HG03460 (cell line): ENCODE measurements around the gene MTG1.
"Not testable (repeated sequence)": the region's sequence is repeated elsewhere in the genome, so short reads cannot be mapped to it uniquely, and the experiment has no call there.

Source experiments
- ATAC-seq: cut with Tn5 transposase; IDR thresholded peaks from one replicate; pipeline ENCODE4 v1.9.1; 2021; ENCODE audit not compliant: unreplicated experiment

Gene MTG1

DNA sequence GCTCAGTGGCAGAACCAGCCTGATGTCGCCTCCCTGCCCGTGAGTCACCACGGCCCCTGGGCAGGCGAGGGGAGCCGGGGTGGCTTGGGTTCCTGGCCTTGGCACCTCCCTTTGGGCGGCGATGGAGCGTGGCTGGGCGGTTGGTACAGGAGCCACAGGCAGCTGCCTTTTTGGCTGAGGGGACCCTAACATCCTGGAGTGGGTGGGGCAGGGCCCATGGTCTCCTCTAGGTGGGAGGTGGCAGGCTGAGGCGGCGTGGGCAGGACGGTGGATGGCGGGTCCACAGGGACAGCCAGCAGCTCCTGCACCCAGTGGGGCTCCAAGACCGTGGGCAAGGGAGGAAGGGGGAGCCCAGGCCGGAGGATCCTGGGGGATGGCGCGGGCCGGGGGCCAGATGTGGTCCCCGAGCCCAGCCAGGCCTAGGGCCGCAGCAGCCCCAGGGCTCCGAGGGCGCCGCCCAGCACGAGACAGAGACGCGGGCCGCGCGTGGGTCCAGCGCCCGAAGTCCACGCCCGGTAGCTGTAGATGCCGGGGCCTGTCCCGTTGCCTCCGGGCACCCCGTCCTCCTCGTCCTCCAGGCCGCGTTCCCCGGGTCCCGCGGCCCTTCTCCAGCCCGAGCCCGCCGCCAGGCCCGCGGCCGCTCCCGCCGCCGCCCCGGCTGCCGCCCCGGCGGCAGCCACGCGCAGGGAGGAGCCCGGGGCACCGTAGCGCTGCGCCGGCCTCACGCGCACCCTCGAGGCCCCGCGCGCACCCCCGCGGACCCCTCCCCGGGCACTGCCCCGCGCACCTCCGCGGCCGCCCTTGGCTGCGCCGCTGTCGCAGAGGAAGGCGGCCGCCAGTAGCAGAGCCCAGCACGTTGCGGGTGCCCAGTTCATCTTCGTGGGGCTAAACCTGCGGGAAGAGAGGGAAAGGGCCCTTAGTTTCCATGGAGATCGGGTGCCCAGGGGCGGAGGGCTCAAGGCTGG is 29.1 kb downstream of the MTG1 start:
- ATAC-seq, result no peak

DNA sequence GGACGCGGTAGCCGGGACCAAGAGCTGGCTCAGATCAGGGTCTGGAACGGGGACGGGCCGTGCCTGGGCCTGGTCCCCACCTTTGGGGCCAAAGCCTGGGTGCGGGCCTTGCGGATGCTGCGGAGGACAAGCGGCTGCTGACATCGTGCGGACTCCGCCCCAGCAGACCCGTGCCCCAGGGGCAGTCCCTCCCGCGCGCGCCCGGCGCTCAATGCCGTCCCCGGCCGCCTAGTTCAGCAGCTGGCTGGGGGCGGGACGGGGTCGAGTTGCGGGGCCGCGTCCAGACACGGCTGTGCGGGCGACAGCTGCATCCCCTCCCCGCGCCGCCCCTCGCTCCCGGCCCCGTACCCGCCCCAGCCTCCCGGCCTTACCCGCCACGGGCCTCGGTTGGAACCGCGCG is 30.1 kb downstream of the MTG1 start:
- not testable (repeated sequence) for ATAC-seq

DNA sequence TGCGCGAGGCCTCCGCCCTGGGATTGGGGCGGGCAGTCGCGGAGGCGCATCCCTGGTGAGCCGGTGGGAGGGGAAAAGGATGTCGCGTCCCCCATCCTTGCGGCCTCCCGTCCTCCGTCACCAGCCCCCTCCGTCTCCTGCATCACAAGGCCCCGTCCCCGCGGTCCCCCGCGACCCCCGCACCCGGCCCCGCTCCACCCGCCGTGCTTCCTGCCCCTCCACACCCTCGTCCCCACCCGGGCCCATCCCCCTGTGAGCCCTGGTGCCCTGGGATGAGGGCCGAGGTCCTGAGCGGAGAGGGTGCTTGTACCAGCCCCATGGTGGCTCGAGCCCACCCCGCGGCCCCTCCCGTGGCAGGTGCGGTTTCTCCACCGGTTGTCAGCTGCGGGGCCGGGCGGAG is 30.6 kb downstream of the MTG1 start, which contains the start of gene SPRN:
SPRN (minus strand) TSS at position 25 of the 400 bp plus-strand sequence. CDS start 944 bp downstream, outside the sequence.
- ATAC-seq, result not testable (repeated sequence)

DNA sequence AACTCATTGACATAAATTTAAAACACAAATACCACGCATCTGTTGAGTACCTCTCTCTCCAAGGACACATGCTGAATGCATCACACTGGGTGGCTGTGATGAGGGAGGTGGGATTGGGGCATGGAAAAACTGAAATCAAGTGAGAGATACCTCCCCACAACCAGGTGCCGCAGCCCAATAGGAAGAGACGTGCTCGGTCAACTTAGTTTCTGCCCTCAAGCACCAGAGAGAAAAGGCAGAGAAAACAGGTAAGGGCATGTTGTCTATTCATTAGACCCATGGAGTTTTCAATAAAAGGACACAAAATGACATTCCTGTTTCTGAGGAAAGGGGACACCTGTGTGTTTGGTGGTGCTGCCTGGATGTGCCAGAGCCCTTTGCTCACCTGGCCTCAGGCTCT is 35.6 kb downstream of the MTG1 start:
- ATAC-seq, result not testable (repeated sequence)

DNA sequence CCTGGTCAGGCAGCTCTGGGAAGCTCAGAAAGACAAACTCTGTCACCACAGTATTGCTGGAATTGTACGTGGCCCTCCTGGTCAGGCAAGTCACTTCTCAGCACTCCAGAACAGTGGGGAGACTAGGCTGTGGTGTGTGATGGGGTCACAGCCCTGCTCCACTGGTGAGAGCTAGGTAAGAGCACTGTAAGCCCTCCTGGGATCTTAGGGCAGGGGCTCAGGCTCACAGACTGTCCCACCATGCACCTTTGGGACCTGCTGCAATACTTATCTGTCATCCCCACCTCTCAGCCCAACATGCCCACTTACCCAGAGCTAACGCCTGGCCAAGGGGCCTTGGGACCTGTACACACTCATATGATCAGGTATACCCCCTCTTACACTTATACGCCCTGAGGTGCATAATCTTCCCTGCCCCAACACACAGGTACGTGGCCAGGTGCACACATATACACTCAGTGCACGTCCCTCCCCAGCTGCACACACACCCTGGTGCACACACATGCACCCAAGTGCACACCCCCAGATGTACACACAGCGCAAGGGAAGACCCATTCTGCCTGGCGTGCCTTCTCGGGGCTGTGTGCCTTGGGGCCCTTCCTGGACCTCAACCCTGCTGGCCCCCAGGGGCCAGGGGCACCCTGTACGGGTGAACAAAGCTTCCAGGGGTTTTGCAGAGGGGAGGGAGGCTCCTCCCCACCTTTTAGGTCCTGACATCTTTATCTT is 38.1 kb downstream of the MTG1 start:
- not testable (repeated sequence) for ATAC-seq

DNA sequence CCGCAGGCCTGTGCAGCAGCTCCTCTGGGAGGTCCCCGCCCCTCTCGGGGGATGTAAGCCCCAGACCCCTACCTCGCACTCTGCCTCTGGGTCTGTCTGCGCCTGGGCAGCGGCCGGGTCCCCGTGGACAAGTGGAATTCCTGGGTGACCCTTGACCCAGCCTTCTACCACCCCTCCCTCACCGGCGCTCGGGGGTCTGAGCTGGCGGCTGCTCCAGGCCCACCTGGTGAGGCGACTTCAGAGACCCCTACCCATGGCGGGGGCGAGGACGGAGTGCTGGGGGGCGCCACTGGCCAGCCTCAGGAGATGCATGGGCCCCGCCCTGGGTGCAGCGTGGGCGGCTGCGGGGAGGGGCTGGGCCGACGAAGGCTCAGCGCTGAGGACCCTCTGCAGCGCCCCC is 38.8 kb downstream of the MTG1 start:
- not testable (repeated sequence) for ATAC-seq

DNA sequence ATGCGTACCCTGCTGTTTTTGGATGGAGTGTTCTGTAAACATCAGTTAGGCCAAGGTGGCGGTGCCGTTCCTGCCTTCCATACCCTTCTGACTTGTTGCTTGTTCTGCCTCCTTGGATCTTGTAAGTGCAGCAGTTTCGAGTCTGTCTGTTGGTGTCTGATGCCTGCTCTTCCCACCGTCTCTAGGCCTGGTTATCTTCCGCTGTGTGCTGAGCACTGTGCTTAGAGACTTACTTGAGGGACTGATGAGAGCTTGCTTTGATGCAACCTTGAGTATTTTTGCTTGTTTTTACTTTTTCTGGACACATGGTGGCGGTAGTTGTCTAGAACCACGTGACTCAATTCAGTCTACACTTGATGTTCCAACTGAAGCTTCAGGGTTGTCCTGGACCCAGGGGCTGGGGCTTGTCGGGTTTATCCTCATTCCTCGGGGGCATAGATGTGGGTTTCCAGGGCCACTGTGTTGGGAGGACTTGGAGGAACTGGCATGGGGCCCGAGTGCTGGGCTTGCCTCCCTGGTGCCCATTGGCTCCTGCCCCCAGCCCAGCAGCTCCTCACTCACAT is 44.8 kb downstream of the MTG1 start:
- ATAC-seq, result no peak

DNA sequence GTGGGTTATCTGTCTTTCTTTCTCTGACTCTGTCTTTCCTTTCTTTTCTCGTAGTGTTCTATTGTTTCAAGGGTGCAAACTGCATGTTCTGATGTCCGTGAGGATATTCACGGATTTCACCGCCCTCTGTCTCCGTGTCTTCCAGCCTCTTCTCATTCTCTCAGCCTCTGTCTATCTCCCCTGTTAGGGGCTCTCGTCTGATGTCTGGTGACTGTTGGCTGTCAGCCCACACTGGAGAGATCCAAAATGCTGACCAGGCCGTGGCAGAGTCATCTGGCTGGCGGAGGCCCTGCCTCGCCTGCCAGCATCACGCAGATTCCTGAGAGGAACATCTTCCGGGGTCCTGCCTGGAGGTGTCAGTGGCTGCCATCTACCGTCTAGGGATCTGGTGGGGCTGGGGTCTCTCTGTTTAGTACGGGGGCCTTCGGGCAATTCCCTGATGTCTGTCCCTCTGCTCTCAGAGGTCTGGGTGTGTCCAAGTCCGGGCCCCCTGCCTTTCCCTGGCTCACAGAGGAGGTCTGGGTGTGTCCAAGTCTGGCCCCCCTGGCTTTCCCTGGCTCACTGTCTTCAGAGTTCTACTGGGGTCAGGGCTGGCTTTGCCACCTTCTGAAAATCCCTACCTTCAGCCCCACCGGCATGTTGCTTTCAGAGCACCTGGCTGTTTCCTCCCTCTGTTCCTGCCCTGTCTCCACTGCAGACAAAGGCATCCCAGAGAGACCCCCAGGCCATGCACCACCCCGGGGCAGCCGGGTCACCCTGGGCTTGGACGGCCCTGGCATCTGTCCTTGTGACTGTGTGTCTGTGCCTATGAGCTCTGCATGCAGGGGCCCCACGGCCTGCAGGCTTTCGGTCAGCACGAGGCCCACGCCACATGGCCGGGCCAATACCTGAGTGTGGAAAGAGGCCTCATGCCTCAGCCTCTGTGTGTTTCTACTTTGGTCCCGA is 45.8 kb downstream of the MTG1 start:
- no peak for ATAC-seq

DNA sequence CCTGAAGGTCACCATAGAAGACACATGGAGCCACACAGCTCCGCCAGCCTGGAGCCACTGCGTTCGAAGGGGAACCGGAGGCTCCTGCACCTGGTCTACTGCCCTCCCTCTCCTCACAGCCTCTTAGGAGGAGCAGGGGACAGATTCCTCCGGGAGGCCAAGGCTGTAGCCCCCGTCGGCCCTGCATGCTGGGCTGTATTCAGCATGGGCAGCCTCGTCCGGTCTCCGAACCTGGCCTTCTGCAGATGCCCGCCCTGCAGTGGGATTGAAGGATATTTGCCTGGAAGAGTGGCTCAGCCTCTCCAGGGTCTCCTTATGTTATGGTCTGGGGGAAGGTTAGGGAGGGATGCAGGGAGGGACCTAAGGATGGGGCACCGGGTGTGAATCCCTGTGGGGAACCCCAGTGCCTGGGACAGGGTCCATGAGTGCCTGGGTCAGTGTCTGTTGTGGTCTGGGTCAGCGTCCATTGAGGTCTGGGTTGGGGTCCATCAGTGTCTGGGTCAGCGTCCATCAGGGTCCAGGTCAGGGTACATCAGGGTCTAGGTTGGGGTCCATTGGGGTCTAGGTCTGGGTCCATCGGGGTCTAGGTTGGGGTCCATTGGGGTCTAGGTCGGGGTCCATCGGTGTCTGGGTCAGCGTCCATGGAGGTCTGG is 46.8 kb downstream of the MTG1 start:
- no peak for ATAC-seq

DNA sequence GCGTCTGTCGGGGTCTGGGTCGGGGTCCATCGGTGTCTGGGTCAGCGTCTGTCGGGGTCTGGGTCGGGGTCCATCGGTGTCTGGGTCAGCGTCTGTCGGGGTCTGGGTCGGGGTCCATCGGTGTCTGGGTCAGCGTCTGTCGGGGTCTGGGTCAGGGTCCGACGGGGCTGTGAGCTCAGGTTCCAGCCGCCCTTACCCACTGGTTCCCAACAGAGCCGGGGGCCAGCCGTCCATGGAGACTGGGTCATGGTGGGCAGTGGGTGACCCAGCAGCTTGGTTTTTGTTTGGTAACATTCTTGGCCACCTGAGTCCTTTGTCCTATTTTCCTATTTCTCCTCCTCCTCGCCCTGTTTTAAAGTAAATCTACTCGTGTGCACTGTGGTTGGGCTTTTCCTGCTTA is 47.4 kb downstream of the MTG1 start:
- ATAC-seq, result not testable (repeated sequence)

DNA sequence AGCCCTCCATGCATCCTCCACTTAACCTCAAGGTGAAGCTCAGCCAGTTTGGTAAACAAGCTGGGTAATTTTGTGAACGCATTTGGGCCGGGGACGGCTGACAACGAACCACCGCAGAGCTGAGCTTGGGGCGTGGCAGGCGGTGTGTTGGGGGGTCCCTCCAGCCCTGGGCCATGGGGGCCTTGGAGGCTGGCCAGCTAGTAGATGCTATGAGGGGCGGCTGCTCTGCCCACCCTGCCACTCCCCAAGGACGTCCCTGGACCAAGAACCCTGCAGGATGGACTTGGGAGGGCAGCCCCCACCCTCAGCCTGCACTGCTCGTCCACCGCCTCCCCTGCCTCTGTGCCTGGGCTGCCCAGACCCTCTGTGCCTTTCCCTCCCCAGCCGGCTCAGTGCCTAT is 47.8 kb downstream of the MTG1 start:
- ATAC-seq, result no peak

DNA sequence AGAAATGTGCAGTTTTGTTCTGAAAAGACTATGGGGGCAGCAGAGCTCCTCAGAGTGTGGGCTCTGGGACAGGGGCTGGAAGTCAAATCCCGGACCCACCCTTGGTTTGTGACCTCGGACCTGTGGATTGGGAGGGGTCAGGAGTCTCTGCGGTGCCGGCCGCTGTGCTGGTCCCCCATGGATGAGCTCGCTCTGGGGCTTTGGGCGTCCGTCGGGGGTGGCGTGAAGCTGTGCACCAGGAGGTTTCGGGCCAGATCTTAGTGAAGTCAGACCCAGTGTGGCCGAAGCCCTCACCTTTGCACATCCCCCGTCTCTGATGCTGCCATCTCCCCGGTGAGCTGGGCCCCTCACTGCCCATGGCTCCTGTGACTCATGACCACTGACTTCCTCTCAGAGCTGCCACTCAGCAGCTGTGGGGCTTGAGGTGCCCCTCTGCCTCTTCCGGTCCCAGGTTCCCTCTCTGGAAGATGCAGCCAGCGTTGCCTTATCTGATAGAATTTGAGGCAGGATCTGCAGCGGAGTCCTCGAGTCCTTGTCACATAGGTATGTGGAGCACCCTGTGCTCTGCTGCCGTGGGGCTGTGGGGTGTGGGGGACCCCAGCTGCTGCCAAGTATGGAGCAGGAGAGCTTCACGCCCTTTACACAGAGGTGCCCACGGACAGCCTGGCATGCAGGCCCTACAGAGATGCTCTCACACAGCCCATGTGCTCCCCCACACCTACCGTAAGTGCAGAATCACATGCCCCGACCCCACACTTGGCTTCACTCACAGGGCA is 48.4 kb downstream of the MTG1 start:
- no peak for ATAC-seq

DNA sequence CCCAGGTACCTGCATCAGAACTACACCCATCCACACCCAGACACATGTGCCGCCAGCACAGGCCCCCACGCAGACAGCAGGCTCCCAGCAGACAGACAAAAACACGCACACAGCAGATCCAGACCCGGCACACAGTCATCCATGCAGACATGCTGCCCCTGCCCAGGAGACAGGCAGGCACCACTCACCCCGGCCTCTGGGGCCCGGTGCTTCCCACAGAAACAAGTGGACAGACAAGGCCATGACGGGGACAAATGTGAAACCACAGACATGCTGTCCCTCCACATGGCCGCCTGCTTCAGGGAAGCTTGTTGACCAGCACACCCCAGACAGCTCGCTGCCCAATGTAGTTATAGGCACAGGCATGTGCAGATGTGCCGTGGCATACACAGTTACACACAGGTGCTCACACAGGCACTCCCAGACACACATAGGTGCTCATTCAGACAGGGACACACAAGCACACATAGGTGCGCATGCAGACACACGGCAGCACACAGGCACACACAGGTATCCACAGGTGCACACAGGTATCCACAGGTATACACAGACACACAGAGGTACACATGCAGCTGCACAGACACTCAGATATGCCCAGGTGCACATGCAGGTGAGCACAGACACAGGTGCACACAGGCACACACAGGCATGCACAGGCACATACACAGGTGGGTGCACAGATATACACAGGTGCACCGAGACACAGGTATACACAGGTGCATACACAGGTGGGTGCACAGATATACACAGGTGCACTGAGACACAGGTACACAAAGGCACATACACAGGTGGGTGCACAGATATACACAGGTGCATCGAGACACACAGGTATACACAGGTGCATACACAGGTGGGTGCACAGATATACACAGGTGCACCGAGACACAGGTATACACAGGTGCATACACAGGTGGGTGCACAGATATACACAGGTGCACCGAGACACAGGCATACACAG is 49.3 kb downstream of the MTG1 start:
- no peak for ATAC-seq

DNA sequence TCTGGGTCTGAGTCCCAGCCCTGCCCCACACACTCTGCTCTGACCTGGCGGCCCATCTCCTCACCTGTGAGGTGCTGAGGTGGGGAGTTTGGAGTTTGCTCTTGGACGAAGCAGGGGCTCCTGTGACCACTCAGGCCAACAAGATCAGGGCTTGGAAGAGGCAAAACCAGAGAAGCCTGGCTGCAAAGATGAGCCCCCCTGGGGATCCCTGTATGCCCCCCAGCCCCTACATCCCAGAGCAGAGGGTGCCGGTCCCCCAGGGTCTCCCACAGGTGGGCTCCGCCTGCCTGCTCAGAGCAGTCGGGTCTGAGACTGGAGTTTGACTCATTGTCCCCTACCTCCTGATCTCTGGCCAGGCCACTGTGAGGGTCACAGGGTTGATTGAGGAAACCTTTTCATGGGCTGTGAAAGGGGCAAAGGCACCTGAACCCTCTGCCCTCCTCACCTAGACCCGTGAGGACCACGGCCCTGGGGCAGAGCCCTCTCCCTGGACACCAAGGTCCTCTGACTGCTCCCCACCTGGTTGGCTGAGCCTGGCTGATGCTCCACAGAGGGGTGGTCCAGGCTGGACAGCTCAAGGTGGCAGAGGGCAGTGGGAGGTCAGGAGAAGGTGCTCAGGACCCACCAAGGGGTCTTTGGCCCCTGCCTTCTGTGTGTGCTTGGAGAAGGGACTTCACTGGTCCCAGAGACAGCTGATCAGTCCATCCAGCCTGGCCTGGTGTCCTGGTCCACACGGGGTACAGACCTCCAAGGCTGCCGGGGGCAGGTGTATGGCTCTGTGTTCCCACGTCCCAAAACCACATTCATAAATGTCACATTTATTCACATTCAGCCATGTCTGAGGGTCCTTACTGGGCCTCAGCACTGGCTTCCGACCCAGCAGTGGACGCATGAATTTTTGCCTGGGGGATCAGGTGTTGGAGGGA is 50.6 kb downstream of the MTG1 start:
- ATAC-seq, result no peak

DNA sequence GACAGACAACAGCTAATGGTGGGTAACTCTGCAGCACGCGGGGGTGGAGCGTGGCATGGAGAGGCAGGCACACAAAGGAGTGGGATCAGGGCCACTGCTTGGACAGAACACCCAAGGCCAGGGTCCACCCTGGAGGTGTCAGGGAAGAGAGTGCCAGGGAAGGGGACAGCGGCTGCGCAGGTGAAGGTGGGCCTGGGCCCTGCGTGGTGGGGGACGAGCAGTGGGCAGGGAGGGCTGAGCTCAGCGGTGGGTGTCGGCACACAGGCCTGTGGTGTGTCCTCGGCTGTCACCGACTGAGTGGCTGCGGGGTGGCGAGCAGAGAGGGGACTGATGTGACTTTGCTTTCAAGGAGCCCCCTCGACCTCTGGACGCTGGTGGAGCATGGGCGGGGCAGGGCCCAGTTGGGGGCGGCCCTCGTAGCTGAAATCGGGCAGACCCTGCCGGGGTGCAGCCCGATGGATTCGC is 51.3 kb downstream of the MTG1 start:
- ATAC-seq, result no peak

DNA sequence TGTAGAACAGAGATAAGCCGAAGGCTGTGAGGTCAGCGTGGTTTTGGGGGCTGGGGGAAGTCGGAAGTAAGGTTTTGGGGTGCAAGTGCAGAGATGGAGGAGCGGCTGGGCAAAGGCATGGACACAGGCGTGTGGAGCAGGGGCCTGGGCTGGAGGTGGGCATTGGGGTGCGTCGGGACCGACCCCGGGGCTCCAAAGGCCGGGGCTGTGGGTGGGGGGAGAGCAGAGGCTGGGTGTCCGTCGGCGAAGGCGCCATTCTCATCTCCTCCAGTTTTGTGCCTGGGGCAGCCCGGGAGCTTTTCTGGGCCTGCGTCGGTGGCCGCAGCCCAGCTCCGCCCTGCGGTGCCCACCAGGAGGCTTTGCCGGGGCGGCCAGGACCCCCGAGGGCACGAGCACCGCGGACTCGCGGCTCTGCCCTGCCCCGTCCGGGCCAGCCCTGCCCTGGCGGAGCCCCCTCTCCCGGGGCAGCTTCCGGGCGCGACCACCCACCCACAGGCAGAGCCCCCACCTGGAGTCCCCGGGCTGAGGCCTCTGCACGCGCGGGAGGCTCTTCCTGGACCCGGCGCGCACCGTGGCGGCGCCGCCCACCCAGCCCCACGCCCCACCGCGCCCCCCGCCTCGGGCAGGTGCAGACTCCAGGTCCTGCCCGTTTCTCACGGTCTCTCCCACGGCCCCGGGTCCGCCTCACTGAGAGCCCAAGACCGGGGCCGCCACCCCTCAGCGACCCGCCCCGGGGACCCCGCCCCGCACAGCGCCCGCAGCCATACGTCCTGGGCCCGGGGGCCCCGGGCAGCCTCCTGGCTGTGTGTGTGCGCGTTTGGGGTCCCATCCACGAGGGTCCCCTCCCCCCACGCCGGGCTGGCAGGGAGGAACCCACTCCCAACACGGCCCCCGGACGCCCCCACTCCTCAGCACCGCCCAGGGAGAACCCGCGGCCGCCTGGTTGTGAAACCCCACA is 52.1 kb downstream of the MTG1 start:
- no peak for ATAC-seq
